Mucosa of stomach (tissue), 1 donor: ENCODE measurements around the gene CNTN1.

Experiments used
- H3K27me3 ChIP-seq: one replicate; pipeline ENCODE4 v1.7.0; 2013; ENCODE audit warnings: mild to moderate bottlenecking, low read length; ENCODE audit not compliant: control insufficient read depth, insufficient read depth
- H3K36me3 ChIP-seq: one replicate; pipeline ENCODE4 v1.7.0; 2013; ENCODE audit warnings: low read length; ENCODE audit not compliant: control insufficient read depth, insufficient read depth
- H3K4me1 ChIP-seq: one replicate; pipeline ENCODE4 v1.7.0; 2013; ENCODE audit warnings: mild to moderate bottlenecking, low read length; ENCODE audit not compliant: control insufficient read depth, insufficient read depth
- H3K4me3 ChIP-seq: one replicate; pipeline ENCODE4 v1.7.0; 2013; ENCODE audit warnings: low read length
- H3K9ac ChIP-seq: one replicate; pipeline ENCODE4 v1.7.0; 2013; ENCODE audit warnings: mild to moderate bottlenecking, low read length, moderate library complexity
- H3K9me3 ChIP-seq: one replicate; pipeline ENCODE4 v1.7.0; 2013; ENCODE audit warnings: mild to moderate bottlenecking, low read length, moderate library complexity; ENCODE audit not compliant: control insufficient read depth
- donor health status: Pancreatic carcinoma.

The CNTN1 gene

DNA sequence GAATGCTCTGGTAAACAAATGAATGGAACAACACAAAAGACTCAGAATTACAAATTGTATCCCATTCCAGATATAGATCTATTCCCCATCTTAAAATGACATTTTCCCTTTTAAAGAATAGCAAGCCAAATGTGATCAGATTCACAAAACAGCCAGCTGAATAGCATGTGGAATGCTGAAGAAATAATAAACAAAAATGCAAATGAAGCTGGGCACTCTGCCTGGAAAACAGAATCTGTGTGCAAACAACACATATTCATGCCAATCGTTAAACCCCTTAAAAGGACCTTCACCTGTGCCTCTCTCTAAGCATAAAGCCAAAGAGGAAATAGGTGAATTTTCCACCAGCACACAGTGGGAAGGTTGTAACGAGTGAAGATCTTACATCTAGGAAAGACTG, 428.0 kb downstream of the CNTN1 start:
- H3K27me3 ChIP-seq = no peaks in the 10 kb centered on the region
- no peak overlapping the region for H3K4me3 ChIP-seq
- H3K36me3 ChIP-seq = no peaks in the 10 kb centered on the region
- H3K4me1 ChIP-seq = no peaks in the 10 kb centered on the region
- H3K9me3 ChIP-seq = no peaks in the 10 kb centered on the region
- H3K9ac ChIP-seq = no peak overlapping the region

DNA sequence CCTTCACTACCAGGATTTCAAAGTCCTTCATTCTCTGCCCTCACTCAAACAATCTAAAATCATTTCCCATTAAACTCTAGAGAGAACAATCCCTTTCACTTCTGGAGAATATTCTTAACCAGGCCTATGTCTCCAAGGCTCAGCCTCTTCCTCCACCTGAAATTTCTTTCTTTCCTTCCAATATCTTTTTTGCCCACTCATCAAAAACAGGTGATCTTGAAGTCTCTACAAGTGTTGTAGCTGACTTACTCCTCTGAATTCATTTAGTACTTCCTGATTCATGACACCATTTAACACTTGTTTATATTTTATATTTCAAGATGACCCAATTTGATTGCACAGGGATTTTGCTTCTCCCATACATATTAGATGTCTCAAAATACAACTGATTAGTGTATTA, 429.1 kb downstream of the CNTN1 start:
- H3K4me3 ChIP-seq = no peak overlapping the region
- H3K27me3 ChIP-seq = no peaks in the 10 kb centered on the region
- H3K4me1 ChIP-seq = no peaks in the 10 kb centered on the region
- no peaks in the 10 kb centered on the region for H3K36me3 ChIP-seq
- H3K9me3 ChIP-seq = no peaks in the 10 kb centered on the region
- H3K9ac ChIP-seq = no peak overlapping the region
